A549 (cell line): ENCODE data around the gene REL. TPM values are rescaled to one million over a fixed set of nuclear protein-coding genes. Genes with fewer than 3 reads are reported as not detected.

Source experiments
- ATAC-seq, 2 experiments: fragments of 200-7000 bp in 1 of 2; fragments of >200 bp in 1 of 2; cut with Nextera tagmentation in 1 of 2; cut with Tn5 transposase in 1 of 2; 3 replicates each; pipeline versions ENCODE4 v1.8.0 to v1.9.1; 2018 to 2020; ENCODE audit warnings: mild to moderate bottlenecking in 1 of 2, moderate library complexity in 1 of 2
- CTCF ChIA-PET: fragments of 300-600 bp; sonication (Branson Sonifier 250); formaldehyde crosslinking; extraction: SDS; loops from one replicate; lab custom pipeline; 2021; ENCODE audit warnings: antibody characterized with exemption, inconsistent platforms; lab: Yijun Ruan, JAX
- POLR2A ChIA-PET: fragments of 350-600 bp; formaldehyde crosslinking; extraction: SDS; loops from one replicate; lab custom pipeline; 2021; ENCODE audit warnings: antibody characterized with exemption, inconsistent platforms; lab: Yijun Ruan, JAX
- DNase-seq, 2 experiments: peaks; one replicate each; pipeline versions ENCODE4 v3.0.0 to v3.0.0-alpha.2; 2011 to 2016; ENCODE audit warnings: low read depth in 1 of 2, low spot score in 1 of 2
- FAIRE-seq: peaks from 2 replicates; lab custom pipeline; 2011; peaks lifted over from hg19 to GRCh38; lab: Jason Lieb, UNC
- H3K27ac ChIP-seq, 2 experiments: fragments of >200 bp; sonication (Bioruptor Twin); formaldehyde crosslinking; 3 replicates each; pipeline ENCODE4 v1.5.1; 2016 to 2017
- H3K4me1 ChIP-seq: fragments of >200 bp; sonication (Bioruptor Twin); formaldehyde crosslinking; 3 replicates; pipeline ENCODE4 v1.6.1; 2016
- H3K4me2 ChIP-seq: fragments of >200 bp; sonication (Bioruptor Twin); formaldehyde crosslinking; 3 replicates; pipeline ENCODE4 v1.6.1; 2016
- H3K4me3 ChIP-seq: fragments of >200 bp; sonication (Bioruptor Twin); formaldehyde crosslinking; 3 replicates; pipeline ENCODE4 v1.5.1; 2016
- H3K9me3 ChIP-seq: fragments of >200 bp; sonication (Bioruptor Twin); formaldehyde crosslinking; 3 replicates; pipeline ENCODE4 v1.6.1; 2016
- BHLHE40 ChIP-seq: IDR thresholded peaks from 2 replicates; pipeline ENCODE4 v1.6.1; 2012; ENCODE audit warnings: low read depth, low read length, inconsistent platforms
- CBX2 ChIP-seq: fragments of 200-600 bp; sonication (generic); IDR thresholded peaks from 2 replicates; pipeline ENCODE4 v1.6.1; 2016; ENCODE audit warnings: low read depth, mild to moderate bottlenecking, borderline replicate concordance
- EHMT2 ChIP-seq: fragments of 200-600 bp; sonication (generic); IDR thresholded peaks from 2 replicates; pipeline ENCODE4 v1.6.1; 2016; ENCODE audit warnings: antibody characterized with exemption, low read depth, mild to moderate bottlenecking, moderate library complexity
- ELK1 ChIP-seq: fragments of 150-350 bp; IDR thresholded peaks from 2 replicates; pipeline ENCODE4 v1.6.1; 2014; ENCODE audit warnings: low read depth, mild to moderate bottlenecking, low read length
- ESRRA ChIP-seq: fragments of 150-350 bp; IDR thresholded peaks from 2 replicates; pipeline ENCODE4 v1.6.1; 2014; ENCODE audit warnings: mild to moderate bottlenecking, low read length, borderline replicate concordance
- FOSB ChIP-seq: fragments of 250-450 bp; sonication (Bioruptor Pico); IDR thresholded peaks from 2 replicates; pipeline ENCODE4 v1.5.0; 2020; ENCODE audit warnings: mild to moderate bottlenecking, moderate library complexity
- FOXS1 ChIP-seq: fragments of 250-450 bp; sonication (Bioruptor Pico); IDR thresholded peaks from 2 replicates; pipeline ENCODE4 v1.5.0; 2020; ENCODE audit warnings: mild to moderate bottlenecking, moderate library complexity
- HDAC2 ChIP-seq: fragments of 200-600 bp; sonication (generic); IDR thresholded peaks from 2 replicates; pipeline ENCODE4 v1.6.1; 2016
- HOXB13 ChIP-seq: fragments of 250-450 bp; sonication (Bioruptor Pico); IDR thresholded peaks from 2 replicates; pipeline ENCODE4 v1.5.0; 2020; ENCODE audit warnings: low read depth, mild to moderate bottlenecking, moderate library complexity
- JUNB ChIP-seq: fragments of >200 bp; sonication (Bioruptor Twin); formaldehyde crosslinking; IDR thresholded peaks from 2 replicates; pipeline ENCODE4 v1.6.1; 2016
- MAX ChIP-seq: IDR thresholded peaks from 2 replicates; pipeline ENCODE4 v1.6.1; 2012
- NPAS2 ChIP-seq: fragments of 250-450 bp; sonication (Bioruptor Pico); IDR thresholded peaks from 2 replicates; pipeline ENCODE4 v1.8.0; 2022; ENCODE audit warnings: mild to moderate bottlenecking, moderate library complexity, borderline replicate concordance
- POLR2A ChIP-seq: IDR thresholded peaks from 2 replicates; pipeline ENCODE4 v1.6.1; 2012; ENCODE audit warnings: mild to moderate bottlenecking, low read length
- POLR2AphosphoS2 ChIP-seq: conservative IDR thresholded peaks from 2 replicates; pipeline ENCODE4 v1.6.1; 2012; ENCODE audit warnings: low read length, improper control_type of control experiment, inconsistent platforms
- RNF2 ChIP-seq: fragments of 200-600 bp; sonication (generic); IDR thresholded peaks from 2 replicates; pipeline ENCODE4 v1.6.1; 2016; ENCODE audit warnings: low read depth, mild to moderate bottlenecking, antibody characterized with exemption, moderate library complexity, borderline replicate concordance
- TP53 ChIP-seq: fragments of 250-450 bp; sonication (Bioruptor Pico); IDR thresholded peaks from 2 replicates; pipeline ENCODE4 v1.5.0; 2021; ENCODE audit warnings: mild to moderate bottlenecking, moderate library complexity
- ZSCAN20 ChIP-seq: fragments of 250-450 bp; sonication (Bioruptor Pico); IDR thresholded peaks from 2 replicates; pipeline ENCODE4 v1.8.0; 2022; ENCODE audit warnings: mild to moderate bottlenecking, moderate library complexity
- WGBS: methylation state at CpG from one replicate; pipeline ENCODE4 v1.1.6; 2017; ENCODE audit errors: missing lambda C conversion rate; 5-methylcytosine and 5-hydroxymethylcytosine counted together
- polyA plus RNA-seq, 4 experiments: library from polyadenylated mRNA; depleted of rRNA in 3 of 4; stranded (reverse); fragments of >200 nt; fragmentation: RNase III in 1 of 4; extraction: RNeasy Plus Mini Kit Qiagen cat#74134 plus additional on column Dnase treatment in 1 of 4; gene quantifications; 2 replicates in 3 of 4; 3 replicates in 1 of 4; pipeline ENCODE4 v1.2.3, GENCODE V29; 2011 to 2017
- small RNA-seq, 6 experiments: library from RNA; depleted of rRNA; stranded (forward); fragments of <200 nt; gene quantifications; one replicate each; pipeline ENCODE3, GENCODE V24; 2012
- TF ChIP-seq, protein P1 (sequence below): IDR thresholded peaks from 2 replicates; pipeline ENCODE4 v1.6.1; 2012
- TF ChIP-seq, protein P2 (sequence below): fragments of 200-600 bp; sonication (generic); IDR thresholded peaks from 2 replicates; pipeline ENCODE4 v1.6.1; 2016; ENCODE audit warnings: antibody characterized with exemption, mild to moderate bottlenecking, moderate library complexity

The REL gene
- polyA plus RNA-seq, 2 of the 4 experiments (the other 2 are of a cell fraction), result 2.4 to 9.3 TPM

DNA sequence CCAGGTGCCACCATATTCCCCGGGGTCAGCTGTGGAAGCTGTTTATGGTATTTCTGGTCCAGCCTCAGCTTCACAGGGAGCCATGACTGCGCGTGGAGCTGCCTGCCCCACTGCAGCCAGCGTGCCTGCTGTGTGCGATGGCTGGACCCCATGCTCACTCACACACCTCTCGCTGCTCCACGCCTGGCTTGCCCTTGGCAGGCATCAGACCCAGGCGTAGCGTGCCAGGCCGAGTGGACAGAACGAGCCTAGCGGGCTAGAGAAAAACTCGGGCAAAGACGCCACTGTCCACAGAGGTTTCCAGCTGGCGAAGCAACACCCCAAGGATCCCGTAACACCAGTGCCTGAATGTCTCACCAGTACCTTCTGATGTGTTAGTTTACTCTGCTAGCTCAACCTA is 93.3 kb downstream of the REL start:
- FAIRE-seq (no peak), DNase-seq (no peak), ATAC-seq (peak in 1 of 2 experiments; percentile 28; a peak in 3 of 6 replicates)
- Histone ChIP-seq H3K4me3 (no peak overlapping the region), H3K27ac (no peak overlapping the region), H3K4me2 (no peak overlapping the region), H3K9me3 (no peaks in the 10 kb centered on the region), H3K4me1 (no peaks in the 10 kb centered on the region)
- WGBS, result 94% methylated on average over 16 of the region's 16 CpGs
- ChIA-PET POLR2A (interaction anchor here (0.5 to 0.7 kb wide), 4 partner anchors 19 to 249 kb away, joined by 3 to 6 read pairs (median 3); no protein-coding TSS in a partner anchor), CTCF (interaction anchor here (0.7 to 0.9 kb wide), 2 partner anchors 9 to 20 kb away, joined by 3 read pairs; no protein-coding TSS in a partner anchor)
- TF ChIP-seq ESRRA (no peak), BHLHE40 (no peak), HOXB13 (CRISPR knock-in tag) (no peak), HDAC2 (no peak), TP53 (no peak), JUNB (no peak), EHMT2 (no peak), ZSCAN20 (CRISPR knock-in tag) (no peak), ELK1 (no peak), NPAS2 (CRISPR knock-in tag) (no peak), CBX2 (no peak), FOXS1 (CRISPR knock-in tag) (no peak), FOSB (no peak), POLR2A (no peak), POLR2AphosphoS2 (no peak), MAX (no peak), RNF2 (no peak)
- TF ChIP-seq, protein P1, sequence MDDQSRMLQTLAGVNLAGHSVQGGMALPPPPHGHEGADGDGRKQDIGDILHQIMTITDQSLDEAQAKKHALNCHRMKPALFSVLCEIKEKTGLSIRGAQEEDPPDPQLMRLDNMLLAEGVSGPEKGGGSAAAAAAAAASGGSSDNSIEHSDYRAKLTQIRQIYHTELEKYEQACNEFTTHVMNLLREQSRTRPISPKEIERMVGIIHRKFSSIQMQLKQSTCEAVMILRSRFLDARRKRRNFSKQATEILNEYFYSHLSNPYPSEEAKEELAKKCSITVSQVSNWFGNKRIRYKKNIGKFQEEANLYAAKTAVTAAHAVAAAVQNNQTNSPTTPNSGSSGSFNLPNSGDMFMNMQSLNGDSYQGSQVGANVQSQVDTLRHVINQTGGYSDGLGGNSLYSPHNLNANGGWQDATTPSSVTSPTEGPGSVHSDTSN, result no peak
- TF ChIP-seq, protein P2, sequence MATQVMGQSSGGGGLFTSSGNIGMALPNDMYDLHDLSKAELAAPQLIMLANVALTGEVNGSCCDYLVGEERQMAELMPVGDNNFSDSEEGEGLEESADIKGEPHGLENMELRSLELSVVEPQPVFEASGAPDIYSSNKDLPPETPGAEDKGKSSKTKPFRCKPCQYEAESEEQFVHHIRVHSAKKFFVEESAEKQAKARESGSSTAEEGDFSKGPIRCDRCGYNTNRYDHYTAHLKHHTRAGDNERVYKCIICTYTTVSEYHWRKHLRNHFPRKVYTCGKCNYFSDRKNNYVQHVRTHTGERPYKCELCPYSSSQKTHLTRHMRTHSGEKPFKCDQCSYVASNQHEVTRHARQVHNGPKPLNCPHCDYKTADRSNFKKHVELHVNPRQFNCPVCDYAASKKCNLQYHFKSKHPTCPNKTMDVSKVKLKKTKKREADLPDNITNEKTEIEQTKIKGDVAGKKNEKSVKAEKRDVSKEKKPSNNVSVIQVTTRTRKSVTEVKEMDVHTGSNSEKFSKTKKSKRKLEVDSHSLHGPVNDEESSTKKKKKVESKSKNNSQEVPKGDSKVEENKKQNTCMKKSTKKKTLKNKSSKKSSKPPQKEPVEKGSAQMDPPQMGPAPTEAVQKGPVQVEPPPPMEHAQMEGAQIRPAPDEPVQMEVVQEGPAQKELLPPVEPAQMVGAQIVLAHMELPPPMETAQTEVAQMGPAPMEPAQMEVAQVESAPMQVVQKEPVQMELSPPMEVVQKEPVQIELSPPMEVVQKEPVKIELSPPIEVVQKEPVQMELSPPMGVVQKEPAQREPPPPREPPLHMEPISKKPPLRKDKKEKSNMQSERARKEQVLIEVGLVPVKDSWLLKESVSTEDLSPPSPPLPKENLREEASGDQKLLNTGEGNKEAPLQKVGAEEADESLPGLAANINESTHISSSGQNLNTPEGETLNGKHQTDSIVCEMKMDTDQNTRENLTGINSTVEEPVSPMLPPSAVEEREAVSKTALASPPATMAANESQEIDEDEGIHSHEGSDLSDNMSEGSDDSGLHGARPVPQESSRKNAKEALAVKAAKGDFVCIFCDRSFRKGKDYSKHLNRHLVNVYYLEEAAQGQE, result no peak

Small RNAs within 50 kb of the gene (small RNA-seq; reads per million reads assigned to genes)
- 0 reads per million in 6 experiments for gene RN7SL632P
- gene RNU4-51P, result 0 reads per million in 6 experiments

Other genes with a start within 250 kb of the REL start
- gene PAPOLG, start 125.3 kb upstream of the REL start, polyA plus RNA-seq (2011; rRNA removed), result 20.9 and 21.8 TPM in 2 replicates
- 7.3 to 7.8 TPM (median 7.7 TPM) in 3 replicates for gene PAPOLG, start 125.3 kb upstream of the REL start, polyA plus RNA-seq (2017; fragmentation: RNase III; extraction: RNeasy Plus Mini Kit Qiagen cat#74134 plus additional on column Dnase treatment)
- 41.7 and 42.5 TPM in 2 replicates for gene PEX13, start 136.1 kb downstream of the REL start, polyA plus RNA-seq (2011; rRNA removed)
- gene PEX13, start 136.1 kb downstream of the REL start, polyA plus RNA-seq (2017; fragmentation: RNase III; extraction: RNeasy Plus Mini Kit Qiagen cat#74134 plus additional on column Dnase treatment), result 13.8 to 18.5 TPM (median 17.4 TPM) in 3 replicates
- gene PUS10, start 136.7 kb downstream of the REL start, polyA plus RNA-seq (2011; rRNA removed), result 8.3 and 9.3 TPM in 2 replicates
- gene PUS10, start 136.7 kb downstream of the REL start, polyA plus RNA-seq (2017; fragmentation: RNase III; extraction: RNeasy Plus Mini Kit Qiagen cat#74134 plus additional on column Dnase treatment), result 2.7 to 3.6 TPM (median 3.3 TPM) in 3 replicates
- gene SANBR, start 184.3 kb downstream of the REL start, polyA plus RNA-seq (2011; rRNA removed), result 25.9 and 31.6 TPM in 2 replicates
- gene SANBR, start 184.3 kb downstream of the REL start, polyA plus RNA-seq (2017; fragmentation: RNase III; extraction: RNeasy Plus Mini Kit Qiagen cat#74134 plus additional on column Dnase treatment), result 13.9 to 17.1 TPM (median 16.9 TPM) in 3 replicates